Amniotic stem cell (primary cell): Measurements from ENCODE around the gene ADARB2.
"Not testable (repeated sequence)": the region's sequence is repeated elsewhere in the genome, so short reads cannot be mapped to it uniquely, and the experiment has no call there.

ENCODE experiments used
- DNase-seq: peaks from one replicate; lab custom pipeline; 2025; lab: John Stamatoyannopoulos, UW

Gene ADARB2

DNA sequence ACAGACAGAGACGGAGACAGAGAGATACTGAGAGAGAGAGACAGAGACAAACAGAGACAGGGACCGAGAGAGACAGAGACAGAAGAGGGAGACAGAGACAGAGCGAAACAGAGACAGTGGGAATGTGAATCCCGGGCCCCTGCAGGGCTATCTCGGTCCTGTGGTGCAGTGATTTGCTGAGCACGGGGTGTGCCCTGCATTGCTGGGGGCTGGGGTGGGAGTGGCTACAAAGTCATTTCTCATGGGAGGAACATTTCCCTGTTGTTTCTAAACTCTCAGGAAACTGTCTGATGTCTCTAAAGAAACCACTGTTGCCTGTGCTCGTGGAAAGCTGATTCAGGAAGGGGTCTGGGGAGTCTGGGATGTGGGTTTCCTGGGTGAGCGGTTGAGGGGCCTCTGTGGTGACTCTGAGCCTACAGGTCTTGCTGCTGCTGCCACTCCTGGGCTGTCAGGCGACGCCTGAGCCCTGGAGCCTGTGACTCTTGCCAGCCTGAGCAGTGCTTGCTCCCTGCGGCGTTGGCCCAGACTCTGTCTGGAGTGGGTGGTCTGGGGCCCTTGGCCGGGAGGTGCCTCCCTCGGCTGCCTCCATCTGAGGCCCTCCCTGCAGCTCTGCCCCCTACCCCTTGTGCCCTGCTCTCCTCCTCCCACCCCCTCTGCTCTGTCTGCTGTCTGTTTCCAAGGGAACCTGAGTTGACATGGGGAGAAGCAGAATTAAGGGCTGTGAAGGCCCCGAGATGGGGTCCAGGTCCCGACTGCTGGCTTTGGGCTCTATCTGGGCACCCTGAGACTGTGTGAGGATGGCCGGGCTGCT lies 389.2 kb downstream of the ADARB2 start:
- DNase-seq = no peak

DNA sequence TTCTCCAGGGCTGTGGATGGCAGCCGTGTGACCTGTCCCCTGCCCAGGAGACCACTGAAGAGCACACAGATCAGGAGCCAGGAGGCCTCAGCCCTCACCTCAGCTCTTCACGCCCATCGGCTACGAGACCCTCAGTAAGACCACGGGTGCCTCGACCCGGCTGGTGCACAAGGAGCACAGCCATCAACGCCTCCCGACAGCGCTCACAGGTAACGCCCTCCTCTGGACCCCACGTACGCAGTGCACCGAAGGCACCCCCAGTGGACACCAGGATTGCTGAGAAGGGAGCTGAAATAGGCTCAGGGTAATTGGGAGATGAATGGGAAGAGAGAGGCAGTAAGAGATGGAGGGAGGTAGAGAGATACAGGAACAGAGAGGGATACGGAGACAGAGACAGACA lies 389.8 kb downstream of the ADARB2 start:
- DNase-seq = no peak

DNA sequence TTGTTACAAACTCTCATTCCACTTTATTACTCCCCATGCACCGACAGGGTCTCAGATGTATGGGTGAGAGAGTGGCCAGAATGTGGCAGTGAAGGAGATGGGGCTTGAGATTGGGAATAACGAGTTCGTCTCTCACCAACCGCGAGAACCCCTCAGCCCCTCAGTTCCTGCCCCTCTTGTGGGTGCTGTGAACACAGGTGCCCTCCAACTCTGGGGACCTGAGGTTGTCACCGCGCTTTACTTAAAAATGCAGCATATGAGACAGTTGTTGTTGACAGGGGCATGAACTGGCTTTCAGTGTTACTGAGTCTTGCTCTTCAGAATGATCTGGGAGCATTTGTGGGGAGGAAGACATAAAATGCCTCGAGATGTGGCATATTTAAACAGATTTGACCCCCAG lies 391.1 kb downstream of the ADARB2 start:
- DNase-seq = no peak

DNA sequence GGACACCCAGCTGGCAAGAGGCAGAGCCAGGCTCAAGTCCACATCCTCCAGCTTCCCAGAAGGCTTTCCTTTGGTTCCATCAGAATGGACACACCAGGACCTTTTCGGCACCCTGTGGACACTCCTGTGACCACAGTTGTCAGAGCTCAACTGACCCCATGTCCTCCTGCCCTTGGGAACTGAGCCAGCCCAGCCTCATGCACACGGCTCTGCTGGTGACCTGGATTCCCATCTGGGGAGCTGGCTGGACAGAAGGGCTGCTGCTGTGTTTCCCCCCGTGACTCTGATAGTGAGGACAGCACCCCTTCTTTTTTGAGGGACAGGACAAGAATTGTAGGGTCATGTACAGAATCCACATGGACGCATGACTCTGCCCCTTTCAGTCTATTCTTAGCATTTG lies 392.0 kb downstream of the ADARB2 start:
- no peak for DNase-seq

DNA sequence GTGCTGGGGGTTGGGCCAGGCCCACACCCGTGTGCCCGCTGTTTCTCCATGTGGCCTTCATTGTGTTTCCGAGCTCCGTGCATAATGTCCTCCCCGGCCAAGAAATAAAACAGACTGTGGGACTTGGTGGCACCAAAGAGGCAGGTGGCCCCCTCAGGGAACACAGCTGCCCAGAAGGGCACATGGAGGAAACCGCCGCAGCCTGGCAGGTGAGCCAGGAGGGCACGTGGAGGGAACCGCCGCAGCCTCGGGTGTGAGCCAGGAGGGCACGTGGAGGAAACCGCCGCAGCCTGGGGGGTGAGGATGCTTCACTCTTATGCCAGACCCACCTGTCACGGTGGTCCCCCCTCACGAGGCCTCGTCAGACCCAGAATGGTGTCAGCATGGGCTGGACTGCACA lies 392.5 kb downstream of the ADARB2 start:
- no peak for DNase-seq

DNA sequence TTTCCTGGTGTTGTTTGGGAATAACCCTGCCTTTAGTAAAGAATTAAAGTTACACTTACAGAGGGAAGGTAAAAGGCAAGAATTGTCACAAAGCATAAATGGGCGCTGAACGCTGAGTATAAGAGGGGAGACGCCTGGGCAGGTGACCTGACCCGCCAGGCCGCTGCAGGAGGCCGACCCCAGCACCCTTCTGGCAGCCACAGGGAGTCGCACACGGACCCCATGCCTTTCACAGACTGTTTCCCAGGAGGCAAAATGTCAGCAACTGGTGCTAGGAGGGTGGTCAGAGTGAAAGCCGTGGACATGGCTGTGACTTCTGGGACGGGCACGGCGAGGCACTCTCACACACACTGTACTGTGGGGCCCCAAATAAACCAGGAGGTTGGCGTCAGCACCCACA lies 392.9 kb downstream of the ADARB2 start:
- DNase-seq = no peak

DNA sequence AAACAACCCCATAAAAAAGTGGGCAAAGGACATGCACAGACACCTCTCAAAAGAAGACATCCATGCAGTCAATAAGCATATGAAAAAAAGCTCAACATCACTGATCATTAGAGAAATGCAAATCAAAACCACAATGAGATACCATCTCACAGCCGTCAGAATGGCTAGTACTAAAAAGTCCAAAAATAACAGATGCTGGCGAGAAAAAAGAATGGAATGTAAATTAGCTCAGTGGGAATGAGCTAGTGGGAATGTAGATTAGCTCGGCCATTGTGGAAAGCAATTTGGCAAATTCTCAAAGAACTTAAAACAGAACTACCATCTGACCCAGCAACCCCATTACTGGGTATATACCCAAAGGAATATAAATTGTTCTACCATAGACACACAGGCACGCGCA lies 394.1 kb downstream of the ADARB2 start:
- no peak for DNase-seq

DNA sequence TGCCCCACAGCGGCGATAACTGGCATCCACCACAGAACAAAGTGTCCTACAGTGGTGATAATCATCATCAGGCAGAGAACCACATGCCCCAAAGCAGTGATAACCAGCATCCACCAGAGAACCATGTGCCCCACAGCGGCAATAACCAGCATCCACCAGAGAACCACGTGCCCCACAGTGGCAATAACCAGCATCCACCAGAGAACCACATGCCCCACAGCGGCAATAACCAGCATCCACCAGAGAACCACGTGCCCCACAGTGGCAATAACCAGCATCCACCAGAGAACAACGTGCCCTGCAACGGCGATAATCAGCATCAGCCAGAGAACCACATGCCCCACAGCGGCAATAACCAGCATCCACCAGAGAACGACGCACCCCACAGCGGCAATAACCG lies 396.3 kb downstream of the ADARB2 start:
- not testable (repeated sequence) for DNase-seq

DNA sequence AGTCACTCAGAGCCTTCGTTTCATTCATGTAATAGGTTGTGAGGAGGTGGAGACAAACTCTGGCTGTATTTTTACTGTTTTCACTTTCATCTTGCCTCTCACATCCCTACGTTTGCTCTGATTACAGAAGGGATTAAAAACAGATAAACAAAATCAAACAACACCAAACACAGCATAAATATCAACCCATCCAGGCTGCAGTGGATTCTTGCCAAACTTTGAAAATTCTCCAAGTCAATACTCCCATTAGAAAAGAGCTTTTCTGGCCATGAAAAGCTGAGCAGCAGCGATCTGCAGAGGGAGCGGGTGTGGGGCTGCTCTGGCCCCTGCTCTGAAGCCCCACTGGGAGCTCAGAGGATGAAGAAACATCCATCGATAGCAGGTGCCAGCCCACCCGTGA lies 397.9 kb downstream of the ADARB2 start:
- no peak for DNase-seq

DNA sequence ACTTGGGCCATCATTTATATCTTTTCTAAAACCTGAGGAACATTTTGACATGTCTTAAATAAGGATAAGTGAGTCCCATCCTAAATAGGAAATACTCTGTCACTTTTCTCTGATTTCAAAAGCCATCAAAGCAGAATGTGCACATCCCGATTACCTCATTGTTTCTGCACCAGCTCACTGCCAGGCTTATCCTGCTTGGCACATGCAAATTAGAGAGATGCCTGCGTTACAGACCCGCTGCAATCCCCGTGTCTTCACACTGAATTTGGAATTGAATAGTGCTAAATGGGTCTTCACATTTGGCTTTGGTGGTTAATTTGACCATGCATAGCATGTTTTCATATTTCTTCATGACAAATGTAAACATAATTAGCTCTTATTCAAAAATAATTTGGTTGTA lies 401.7 kb downstream of the ADARB2 start:
- DNase-seq = no peak

DNA sequence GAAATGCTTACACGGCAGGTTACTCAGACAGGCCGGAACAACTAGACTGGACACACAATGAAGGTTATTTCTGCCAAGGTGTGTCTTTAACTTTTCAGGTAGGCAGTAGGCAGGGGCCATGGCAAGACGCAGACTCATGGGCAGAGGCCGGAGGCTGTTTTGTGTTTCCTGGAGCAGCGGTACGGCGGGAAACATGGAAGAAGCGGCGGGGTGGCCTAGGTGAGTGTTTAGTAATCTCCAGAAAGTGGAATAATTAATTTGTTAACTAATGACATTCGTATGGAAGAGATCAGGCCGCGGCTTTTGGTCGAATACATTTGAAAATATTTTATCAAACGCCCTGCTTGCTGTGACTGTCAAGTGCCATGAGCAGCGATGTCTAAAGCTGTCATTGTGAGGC lies 403.3 kb downstream of the ADARB2 start:
- no peak for DNase-seq

DNA sequence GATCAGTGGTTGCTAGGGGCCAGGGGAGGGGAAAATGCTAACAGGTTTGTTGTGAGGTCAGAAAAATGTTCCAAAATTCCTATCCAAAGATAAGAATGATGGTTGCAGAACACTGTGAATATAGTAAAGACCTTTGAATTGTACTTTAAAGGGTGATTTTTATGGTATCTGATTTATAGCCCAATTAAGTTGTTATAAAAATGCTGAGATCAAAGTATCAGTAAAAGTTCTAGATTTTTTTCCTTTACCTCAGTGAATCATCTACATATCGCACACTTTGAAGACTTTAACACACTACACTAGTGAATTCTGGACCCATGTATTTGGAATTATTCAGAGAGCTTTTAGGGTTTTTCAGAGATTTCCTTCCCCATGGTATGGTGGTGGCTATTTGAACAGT lies 405.8 kb downstream of the ADARB2 start:
- no peak for DNase-seq

DNA sequence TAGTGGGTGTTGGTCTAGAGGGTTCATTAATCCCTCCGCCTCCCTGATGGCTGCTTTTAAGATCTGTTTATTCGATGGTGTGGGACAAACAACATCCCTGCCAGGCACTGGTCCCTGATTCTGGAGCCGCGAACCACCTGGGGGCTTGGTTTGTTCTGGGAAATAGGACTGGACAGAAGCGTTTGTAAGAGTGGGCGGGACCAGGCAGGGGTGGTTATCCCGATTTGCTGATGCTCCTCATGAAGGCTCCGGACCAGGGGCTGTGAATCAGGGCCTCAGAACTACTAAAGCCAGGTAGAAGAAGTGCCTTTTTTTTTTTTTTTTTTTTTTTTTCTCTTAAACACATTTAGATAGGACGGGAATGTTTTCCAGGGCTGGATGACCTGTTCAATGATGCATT lies 407.7 kb downstream of the ADARB2 start:
- DNase-seq = no peak

DNA sequence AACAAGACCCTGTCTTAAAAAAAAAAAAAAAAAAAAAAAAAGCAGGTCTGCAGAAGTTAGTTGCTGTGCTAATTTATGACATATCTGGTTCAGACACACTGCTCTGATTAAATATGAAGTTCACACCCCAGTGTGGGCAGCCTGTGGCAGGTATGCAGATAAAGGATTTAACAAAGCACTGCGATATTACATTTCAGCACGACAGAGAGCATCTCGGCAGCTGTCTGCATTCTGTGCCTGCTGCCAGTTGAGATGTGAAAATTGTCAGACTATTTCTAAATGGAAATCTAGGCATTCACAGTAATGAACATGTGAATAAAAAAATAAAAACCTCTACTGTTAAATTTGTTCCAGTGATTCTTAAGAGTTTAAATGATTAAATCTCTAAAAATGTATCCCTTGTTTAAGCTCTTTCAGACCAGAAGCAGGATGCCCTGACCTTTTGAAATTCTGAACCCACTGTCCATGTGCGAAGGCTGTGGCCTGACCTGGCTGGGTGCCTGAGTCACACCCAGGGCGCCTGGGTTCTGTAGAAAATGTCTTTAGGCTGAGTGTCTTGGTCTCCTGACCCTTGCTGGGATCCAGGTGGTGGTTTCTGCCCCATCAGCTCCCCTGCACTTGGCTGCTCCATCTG lies 408.2 kb downstream of the ADARB2 start:
- no peak for DNase-seq

DNA sequence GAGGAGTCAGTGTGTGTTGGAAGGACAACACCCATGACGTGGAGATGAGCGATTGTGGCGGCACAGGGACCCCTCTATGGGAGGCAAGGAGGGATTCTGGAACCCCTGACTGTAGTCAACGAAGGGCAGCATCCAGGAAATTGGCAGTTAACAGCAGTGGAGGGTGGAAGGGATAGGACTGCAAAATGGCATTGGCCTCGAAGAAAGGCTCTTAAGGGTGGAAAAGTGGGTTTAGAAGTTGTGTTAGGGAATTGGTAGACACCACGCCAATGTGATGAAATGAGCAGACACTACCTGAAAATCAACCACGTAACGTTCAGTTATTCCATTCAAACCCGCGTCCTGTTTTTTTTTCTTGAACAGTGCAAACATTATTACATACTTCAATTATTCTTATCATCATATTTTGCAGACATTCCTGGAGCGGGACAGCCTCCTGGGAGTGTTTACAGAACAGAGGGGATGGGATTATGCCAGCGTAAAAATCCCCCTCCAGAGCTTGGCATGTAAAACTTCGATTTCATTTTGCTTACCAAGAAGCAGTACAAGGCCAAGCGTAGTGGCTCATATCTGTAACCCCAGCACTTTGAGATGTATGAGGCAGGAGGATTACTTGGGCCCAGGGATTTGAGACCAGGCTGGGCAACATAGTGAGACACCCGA lies 409.0 kb downstream of the ADARB2 start:
- no peak for DNase-seq

DNA sequence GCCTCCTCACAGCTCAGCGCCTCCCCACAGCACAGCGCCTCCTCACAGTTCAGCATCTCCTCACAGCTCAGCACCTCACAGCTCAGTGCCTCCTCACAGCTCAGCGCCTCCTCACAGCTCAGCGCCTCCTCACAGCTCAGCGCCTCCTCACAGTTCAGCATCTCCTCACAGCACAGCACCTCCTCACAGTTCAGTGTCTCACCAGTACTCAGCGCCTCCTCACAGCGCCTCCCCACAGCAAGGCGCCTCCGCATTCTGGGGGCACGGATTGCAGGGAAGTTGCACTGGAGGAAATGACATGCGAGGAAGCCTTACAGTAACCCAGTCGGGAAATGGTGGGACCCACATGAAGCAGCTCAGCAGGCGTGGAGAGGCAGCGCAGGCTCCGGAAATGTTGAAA lies 409.6 kb downstream of the ADARB2 start:
- no peak for DNase-seq

DNA sequence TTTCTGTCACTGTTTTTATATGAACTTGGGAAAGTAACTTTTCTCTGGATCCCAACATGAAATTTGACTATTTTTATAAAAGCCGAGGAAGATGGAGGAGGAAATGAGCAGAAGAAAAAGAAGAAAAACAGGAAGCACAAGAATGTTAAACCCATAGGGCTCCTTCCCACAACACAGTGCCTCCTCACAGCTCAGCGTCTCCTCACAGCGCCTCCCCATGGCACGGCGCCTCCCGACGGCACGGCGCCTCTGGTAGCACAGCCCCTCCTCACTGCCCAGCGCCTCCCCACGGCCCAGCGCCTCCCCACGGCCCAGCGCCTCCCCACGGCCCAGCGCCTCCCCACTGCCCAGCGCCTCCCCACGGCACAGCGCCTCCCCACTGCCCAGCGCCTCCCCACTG lies 410.8 kb downstream of the ADARB2 start:
- DNase-seq = not testable (repeated sequence)

DNA sequence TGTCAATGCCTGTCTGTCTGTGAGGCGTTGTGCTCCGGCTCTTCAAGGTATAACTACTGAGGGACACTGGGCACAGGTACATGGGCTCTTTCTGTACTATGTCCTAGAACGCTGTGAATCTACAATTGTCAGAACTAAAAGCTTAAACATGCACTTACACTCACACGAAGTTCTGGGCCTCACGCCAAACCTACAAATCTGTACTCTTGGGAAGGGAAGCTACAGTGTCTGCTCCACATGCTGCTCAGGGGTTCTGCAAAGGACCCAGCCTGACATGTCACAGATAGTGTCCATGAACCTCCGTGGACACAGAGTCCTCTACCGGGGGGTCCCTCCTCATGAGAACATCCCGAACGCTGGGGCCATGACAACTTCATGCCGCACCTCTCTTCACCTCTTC lies 412.4 kb downstream of the ADARB2 start:
- DNase-seq = no peak

DNA sequence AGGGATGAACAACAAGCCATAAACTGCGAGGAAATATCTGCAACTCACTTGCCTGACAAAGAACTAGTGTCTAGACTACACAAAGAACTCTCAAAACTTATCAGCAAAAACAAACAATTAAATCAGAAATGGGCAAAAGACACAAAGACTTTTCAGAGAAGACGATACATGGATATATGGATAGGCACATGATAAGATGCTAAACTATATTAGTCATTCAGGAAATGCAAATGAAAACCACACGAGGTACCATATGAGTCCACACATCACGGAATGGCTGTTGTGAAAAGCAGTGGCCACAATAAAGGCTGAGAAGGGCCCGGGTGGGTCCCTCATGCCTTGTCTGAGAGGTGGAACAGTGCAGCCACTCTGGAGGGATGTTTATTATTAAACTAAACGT lies 413.4 kb downstream of the ADARB2 start:
- DNase-seq = no peak

DNA sequence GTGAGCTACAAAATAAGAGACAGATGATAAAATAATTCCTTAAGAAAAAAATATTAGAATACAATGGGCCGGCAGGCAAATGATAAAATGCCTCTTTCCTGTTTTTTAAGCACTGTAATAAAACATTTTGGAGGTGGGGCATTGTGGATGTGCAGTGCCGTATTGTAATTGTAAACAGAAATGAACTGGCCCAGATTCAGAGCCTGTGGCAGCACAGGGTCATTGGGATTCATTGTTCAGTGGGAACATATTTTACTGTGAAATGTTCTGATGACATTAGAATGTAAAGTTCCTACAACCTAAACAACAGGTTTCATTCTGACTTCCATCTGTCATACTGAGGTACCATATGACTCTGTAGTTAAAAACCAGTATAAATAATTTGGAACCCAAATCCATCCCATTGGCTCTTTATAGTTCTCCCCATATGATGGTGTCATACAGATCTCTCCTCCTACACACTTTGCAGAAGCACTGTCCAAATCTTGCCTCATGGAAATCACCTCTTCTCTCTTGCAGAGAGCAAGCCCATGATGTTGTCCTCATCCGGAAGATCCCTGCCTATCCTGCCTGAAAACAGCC lies 416.5 kb downstream of the ADARB2 start:
- no peak for DNase-seq

DNA sequence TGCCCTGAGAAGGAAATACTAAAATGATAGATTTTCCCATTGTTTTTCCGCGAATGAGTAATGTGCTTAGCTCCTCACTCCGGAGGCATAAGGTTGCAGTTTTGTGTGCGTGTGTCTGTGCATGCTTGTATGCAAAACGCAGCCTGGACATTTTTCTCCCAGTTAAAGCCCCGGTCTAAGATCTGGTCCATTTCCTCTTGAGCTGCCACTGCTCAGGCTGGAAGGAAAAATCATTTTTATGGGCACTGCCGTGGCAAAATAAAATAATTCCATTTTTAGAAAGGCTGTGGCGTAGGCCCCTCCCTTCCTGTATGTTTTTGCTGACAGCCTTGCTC lies 420.5 kb downstream of the ADARB2 start:
- no peak for DNase-seq

DNA sequence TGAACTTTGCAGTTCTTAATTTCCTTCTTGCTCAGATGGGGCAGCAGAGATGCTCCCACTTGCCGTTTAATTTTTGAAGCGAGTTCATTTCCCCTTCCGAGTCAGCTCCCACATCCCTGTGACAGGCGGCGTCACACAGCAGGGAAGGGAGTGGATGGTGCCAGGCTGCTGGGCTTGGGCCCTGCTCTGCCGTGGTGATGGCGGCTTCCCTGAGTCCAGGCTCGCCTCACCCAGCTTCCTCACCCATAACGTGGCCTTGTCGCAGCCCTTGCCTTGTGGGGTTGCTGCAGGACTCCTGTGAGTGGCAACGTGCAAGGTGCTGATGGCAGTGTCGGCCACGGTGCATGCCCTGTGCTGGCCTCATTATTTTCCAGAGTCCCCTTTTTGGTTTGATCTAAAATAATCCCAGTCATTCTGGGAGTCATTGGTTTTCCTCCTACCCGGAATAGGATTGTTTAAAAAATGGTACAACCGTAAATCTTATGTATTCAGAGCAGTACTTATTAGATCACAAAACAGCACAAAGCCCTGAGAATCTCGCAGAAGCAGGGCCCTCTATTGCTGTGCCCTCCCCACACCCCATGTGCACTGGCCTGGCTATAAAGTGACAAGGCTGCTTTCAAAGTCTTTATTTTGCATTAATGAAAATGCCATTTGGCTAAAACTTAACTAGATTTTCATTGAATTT lies 421.1 kb downstream of the ADARB2 start:
- DNase-seq = no peak

DNA sequence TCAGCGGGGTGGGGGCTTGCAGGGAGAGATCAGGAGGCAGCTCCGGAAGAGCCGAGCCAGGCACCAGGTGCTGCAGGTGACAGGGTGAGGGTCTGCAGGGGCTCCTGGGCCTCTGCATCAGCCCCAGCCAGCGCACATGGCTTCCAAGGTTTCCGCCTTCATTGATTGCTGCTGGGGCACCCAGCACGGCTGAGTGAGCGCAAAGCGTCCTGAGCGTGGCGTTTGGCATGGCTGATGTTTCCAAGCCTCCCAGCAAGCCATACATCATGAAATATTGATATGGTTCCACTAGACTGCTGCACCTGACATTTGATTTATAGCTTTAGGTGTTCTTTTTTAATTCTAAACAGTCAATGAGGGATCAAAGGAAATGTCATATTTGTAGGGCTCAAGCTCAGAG lies 422.1 kb downstream of the ADARB2 start:
- DNase-seq = no peak
